ENCODE data around the gene CLCN3. TPM values are rescaled to one million over a fixed set of nuclear protein-coding genes. Genes with fewer than 3 reads are reported as not detected.

CLCN3 gene
- total RNA-seq, 1 donor from 2014 or later: 44.8 TPM

- H3K36me3 ChIP-seq: no peaks in the 10 kb centered on the region
- H3K4me1 Mint-ChIP-seq: no peaks in the 10 kb centered on the region
- peaks cover 6% of the 10 kb centered on the region for H3K9me3 Mint-ChIP-seq
- H2AFZ ChIP-seq (replicated peaks): no peak overlapping the region
- no peaks in the 10 kb centered on the region for H3F3A ChIP-seq (ENCODE audit: low read depth)
- H3K9ac ChIP-seq: no peak overlapping the region
- H3K27me3 Mint-ChIP-seq (ENCODE audit: insufficient read depth, low read depth): no peaks in the 10 kb centered on the region
- TF ChIP-seq EZH2 (IDR thresholded peaks at IDR 0.05) (no peak), CTCF (IDR thresholded peaks at IDR 0.05) (no peak), EZH2phosphoT487 (IDR thresholded peaks at IDR 0.05) (no peak)
- no peak overlapping the region for H3K4me3 ChIP-seq
- H3K27ac Mint-ChIP-seq: no peak overlapping the region
- H3K4me3 Mint-ChIP-seq: no peak overlapping the region
- no peak overlapping the region for H3K4me2 ChIP-seq
- H3K4me1 ChIP-seq: no peaks in the 10 kb centered on the region
- H3K79me2 ChIP-seq (ENCODE audit: low read depth): peaks cover 97% of the 10 kb centered on the region
- no peaks in the 10 kb centered on the region for H3K9me3 ChIP-seq (ENCODE audit: low read depth)
- no peak overlapping the region for H3K27ac ChIP-seq
- peaks cover 19% of the 10 kb centered on the region for H3K36me3 Mint-ChIP-seq
- H4K20me1 ChIP-seq (ENCODE audit: low read depth): peaks cover 30% of the 10 kb centered on the region
- H3K27me3 ChIP-seq: no peaks in the 10 kb centered on the region
- no peak for DNase-seq (ENCODE audit: low spot score)
These were observed 8.2 kb downstream of the CLCN3 start for GRCh38 chr4:169628579-169628978.

- peaks cover 18% of the 10 kb centered on the region for H3K36me3 Mint-ChIP-seq
- no peak for TF ChIP-seq CTCF (IDR thresholded peaks at IDR 0.05)
- no peak for TF ChIP-seq EZH2 (IDR thresholded peaks at IDR 0.05)
- no peak for TF ChIP-seq EZH2phosphoT487 (IDR thresholded peaks at IDR 0.05)
- no peaks in the 10 kb centered on the region for H3K4me1 Mint-ChIP-seq
- H3K9me3 Mint-ChIP-seq: peaks cover 6% of the 10 kb centered on the region
- Histone ChIP-seq H3F3A (ENCODE audit: low read depth) (no peaks in the 10 kb centered on the region), H3K4me1 (no peaks in the 10 kb centered on the region), H3K9me3 (ENCODE audit: low read depth) (no peaks in the 10 kb centered on the region), H3K4me3 (no peak overlapping the region), H3K36me3 (no peaks in the 10 kb centered on the region), H3K79me2 (ENCODE audit: low read depth) (peaks cover 88% of the 10 kb centered on the region), H4K20me1 (ENCODE audit: low read depth) (peaks cover 28% of the 10 kb centered on the region), H3K4me2 (no peak overlapping the region), H2AFZ (replicated peaks) (no peak overlapping the region), H3K27ac (no peak overlapping the region), H3K27me3 (no peaks in the 10 kb centered on the region), H3K9ac (no peak overlapping the region)
- H3K4me3 Mint-ChIP-seq: no peak overlapping the region
- DNase-seq (ENCODE audit: low spot score): no peak
- H3K27me3 Mint-ChIP-seq (ENCODE audit: insufficient read depth, low read depth): no peaks in the 10 kb centered on the region
- H3K27ac Mint-ChIP-seq: no peak overlapping the region
These were observed 9.7 kb downstream of the CLCN3 start for GRCh38 chr4:169630069-169630468.

- Histone ChIP-seq H3K36me3 (no peaks in the 10 kb centered on the region), H3K27ac (no peak overlapping the region), H3F3A (ENCODE audit: low read depth) (no peaks in the 10 kb centered on the region), H3K4me1 (no peaks in the 10 kb centered on the region), H3K9me3 (ENCODE audit: low read depth) (no peaks in the 10 kb centered on the region), H3K79me2 (ENCODE audit: low read depth) (peaks cover 60% of the 10 kb centered on the region), H2AFZ (replicated peaks) (no peak overlapping the region), H4K20me1 (ENCODE audit: low read depth) (peaks cover 4% of the 10 kb centered on the region), H3K4me3 (no peak overlapping the region), H3K9ac (no peak overlapping the region), H3K27me3 (no peaks in the 10 kb centered on the region), H3K4me2 (no peak overlapping the region)
- no peak for TF ChIP-seq CTCF (IDR thresholded peaks at IDR 0.05)
- no peak for TF ChIP-seq EZH2 (IDR thresholded peaks at IDR 0.05)
- TF ChIP-seq EZH2phosphoT487 (IDR thresholded peaks at IDR 0.05): no peak
- no peaks in the 10 kb centered on the region for H3K27me3 Mint-ChIP-seq (ENCODE audit: insufficient read depth, low read depth)
- H3K36me3 Mint-ChIP-seq: peaks cover 21% of the 10 kb centered on the region
- no peaks in the 10 kb centered on the region for H3K4me1 Mint-ChIP-seq
- H3K27ac Mint-ChIP-seq: no peak overlapping the region
- no peak for DNase-seq (ENCODE audit: low spot score)
- H3K9me3 Mint-ChIP-seq: peaks cover 6% of the 10 kb centered on the region
- no peak overlapping the region for H3K4me3 Mint-ChIP-seq
These were observed 12.5 kb downstream of the CLCN3 start for GRCh38 chr4:169632896-169633295.
